IMR-90 (cell line): ENCODE results near the gene RPL10A. TPM values are rescaled to one million over a fixed set of nuclear protein-coding genes. Genes with fewer than 3 reads are reported as not detected.

Experiments used
- ATAC-seq: fragments of 200-7000 bp; cut with Tn5 transposase; 2 replicates; pipeline ENCODE4 v1.9.1; 2020; ENCODE audit warnings: low read depth, mild to moderate bottlenecking, moderate library complexity
- BruUV-seq: library from RNA; stranded (reverse); fragments of 400-500 nt; replicated peaks from 2 replicates; lab custom pipeline; 2021; lab: Mats Ljungman, UMichigan
- CTCF ChIA-PET: fragments of 300-600 bp; formaldehyde crosslinking; extraction: SDS; loops from one replicate; lab custom pipeline; 2021; ENCODE audit warnings: antibody characterized with exemption; lab: Yijun Ruan, JAX
- POLR2A ChIA-PET: fragments of 300-600 bp; sonication (Branson Sonifier 250); formaldehyde crosslinking; loops from one replicate; lab custom pipeline; 2022; ENCODE audit warnings: antibody characterized with exemption; ENCODE audit not compliant: unreplicated experiment; lab: Charles Lee
- DNase-seq: peaks from one replicate; pipeline ENCODE4 v3.0.0; 2013
- H2AFZ ChIP-seq: replicated peaks from 2 replicates; pipeline ENCODE3; 2013; ENCODE audit warnings: low read length, mild to moderate bottlenecking; ENCODE audit not compliant: poor library complexity
- H2AK5ac ChIP-seq: 2 replicates; pipeline ENCODE4 v1.6.1; 2013; ENCODE audit warnings: low read depth, low read length, inconsistent platforms
- H2AK9ac ChIP-seq: replicated peaks from 2 replicates; pipeline ENCODE3; 2013; ENCODE audit warnings: mild to moderate bottlenecking, low read depth, low read length, moderate library complexity; ENCODE audit not compliant: poor library complexity
- H2BK120ac ChIP-seq: 2 replicates; pipeline ENCODE4 v1.6.1; 2013; ENCODE audit warnings: low read depth, low read length, inconsistent platforms
- H2BK15ac ChIP-seq: 3 replicates; pipeline ENCODE4 v1.6.1; 2013; ENCODE audit warnings: low read depth, low read length, inconsistent platforms
- H2BK20ac ChIP-seq: 2 replicates; pipeline ENCODE4 v1.6.1; 2013; ENCODE audit warnings: low read depth, mild to moderate bottlenecking, inconsistent platforms, low read length, moderate library complexity
- H2BK5ac ChIP-seq: 2 replicates; pipeline ENCODE4 v1.6.1; 2013; ENCODE audit warnings: mild to moderate bottlenecking, low read depth, low read length, inconsistent platforms; ENCODE audit not compliant: poor library complexity, severe bottlenecking
- H3K14ac ChIP-seq: replicated peaks from 2 replicates; pipeline ENCODE4 v1.6.1; 2013; ENCODE audit warnings: low read depth, low read length, inconsistent platforms
- H3K18ac ChIP-seq: 2 replicates; pipeline ENCODE4 v1.6.1; 2013; ENCODE audit warnings: low read depth, low read length, control low read depth
- H3K23ac ChIP-seq: 2 replicates; pipeline ENCODE4 v1.6.1; 2013; ENCODE audit warnings: low read depth, low read length, inconsistent platforms
- H3K27ac ChIP-seq: 2 replicates; pipeline ENCODE4 v1.5.1; 2013; ENCODE audit warnings: mild to moderate bottlenecking, control low read depth, low read length; ENCODE audit not compliant: insufficient read depth
- H3K27me3 ChIP-seq: 2 replicates; pipeline ENCODE4 v1.6.1; 2013; ENCODE audit warnings: low read length; ENCODE audit not compliant: control insufficient read depth, insufficient read depth
- H3K36me3 ChIP-seq: 2 replicates; pipeline ENCODE4 v1.6.1; 2013; ENCODE audit warnings: low read length, mixed read lengths; ENCODE audit not compliant: control insufficient read depth, insufficient read depth
- H3K4ac ChIP-seq: 2 replicates; pipeline ENCODE4 v1.6.1; 2013; ENCODE audit warnings: low read depth, low read length, inconsistent platforms
- H3K4me1 ChIP-seq: 2 replicates; pipeline ENCODE4 v1.6.1; 2013; ENCODE audit warnings: low read length, mixed read lengths; ENCODE audit not compliant: control insufficient read depth, insufficient read depth
- H3K4me2 ChIP-seq: 2 replicates; pipeline ENCODE4 v1.6.1; 2013; ENCODE audit warnings: low read depth, mild to moderate bottlenecking, control low read depth, low read length, moderate library complexity
- H3K4me3 ChIP-seq: 2 replicates; pipeline ENCODE4 v1.5.1; 2013; ENCODE audit warnings: low read depth, mild to moderate bottlenecking, control low read depth, low read length, moderate library complexity; ENCODE audit not compliant: insufficient read depth
- H3K56ac ChIP-seq: 2 replicates; pipeline ENCODE4 v1.6.1; 2013; ENCODE audit warnings: low read length, inconsistent platforms; ENCODE audit not compliant: insufficient read depth; ENCODE audit errors: extremely low read depth
- H3K79me1 ChIP-seq, 2 experiments: 2 replicates each; pipeline ENCODE4 v1.6.1; 2013; ENCODE audit warnings: low read length in 2 of 2, inconsistent platforms in 1 of 2, low read depth in 1 of 2
- H3K9ac ChIP-seq: 2 replicates; pipeline ENCODE4 v1.6.1; 2013; ENCODE audit warnings: low read depth, low read length, control low read depth
- H3K9me1 ChIP-seq: 2 replicates; pipeline ENCODE4 v1.6.1; 2013; ENCODE audit warnings: low read length, inconsistent platforms; ENCODE audit not compliant: insufficient read depth
- H3K9me3 ChIP-seq: 2 replicates; pipeline ENCODE4 v1.6.1; 2013; ENCODE audit warnings: low read length; ENCODE audit not compliant: control insufficient read depth, insufficient read depth
- H4K20me1 ChIP-seq: 2 replicates; pipeline ENCODE4 v1.6.1; 2013; ENCODE audit warnings: low read length, inconsistent platforms; ENCODE audit not compliant: insufficient read depth
- H4K5ac ChIP-seq: 2 replicates; pipeline ENCODE4 v1.6.1; 2013; ENCODE audit warnings: mild to moderate bottlenecking, low read depth, low read length, control low read depth
- H4K8ac ChIP-seq, 2 experiments: 2 replicates each; pipeline ENCODE4 v1.6.1; 2013; ENCODE audit warnings: low read depth in 2 of 2, low read length in 2 of 2, control low read depth in 1 of 2, inconsistent platforms in 1 of 2
- H4K91ac ChIP-seq: 2 replicates; pipeline ENCODE4 v1.6.1; 2013; ENCODE audit warnings: low read depth, low read length, inconsistent platforms; ENCODE audit not compliant: insufficient read depth
- CHD1 ChIP-seq: IDR thresholded peaks from 2 replicates; pipeline ENCODE4 v1.6.1; 2012; ENCODE audit warnings: low read depth, low read length, improper control_type of control experiment
- MAFK ChIP-seq: IDR thresholded peaks from 2 replicates; pipeline ENCODE4 v1.6.1; 2012; ENCODE audit warnings: low read depth, low read length, improper control_type of control experiment
- MAZ ChIP-seq: IDR thresholded peaks from 2 replicates; pipeline ENCODE4 v1.6.1; 2012; ENCODE audit warnings: low read depth, mild to moderate bottlenecking, low read length, improper control_type of control experiment, moderate library complexity, borderline replicate concordance
- NFE2L2 ChIP-seq: fragments of 150-350 bp; IDR thresholded peaks from 2 replicates; pipeline ENCODE4 v1.6.1; 2016; ENCODE audit warnings: low read depth, mild to moderate bottlenecking, low read length
- SMC3 ChIP-seq: fragments of 150-350 bp; IDR thresholded peaks from 2 replicates; pipeline ENCODE4 v1.6.1; 2016; ENCODE audit warnings: low read depth, mild to moderate bottlenecking, antibody characterized with exemption, low read length, moderate library complexity
- WGBS, 2 experiments: methylation state at CpG; one replicate each; pipeline versions ENCODE4 v1.1.5 to v1.1.7; 2013; ENCODE audit warnings: missing lambda C conversion rate in 2 of 2; ENCODE audit not compliant: insufficient read length in 1 of 2; ENCODE audit errors: extremely low coverage in 2 of 2; 5-methylcytosine and 5-hydroxymethylcytosine counted together
- dilution Hi-C: fragments of 300-500 bp; cut with HindIII; formaldehyde crosslinking; loops from one replicate; pipeline ENCODE4 v1.14.3; 2018; ENCODE audit warnings: low sequenced_read_pairs; ENCODE audit not compliant: unreplicated experiment
- in situ Hi-C: fragments of 300-500 bp; cut with MboI; formaldehyde crosslinking; loops from 3 replicates; pipeline ENCODE4 v1.14.3; 2019; ENCODE audit warnings: low sequenced_read_pairs, inconsistent platforms, mixed read lengths
- intact Hi-C: fragments of 100-400 bp; cut with micrococcal nuclease; formaldehyde crosslinking; loops from 2 replicates; pipeline ENCODE4 v1.10.0; 2022
- polyA plus RNA-seq, 3 experiments: library from polyadenylated mRNA; depleted of rRNA; stranded (reverse); fragments of >200 nt; gene quantifications; 2 replicates each; pipeline ENCODE4 v1.2.3, GENCODE V29; 2012; ENCODE audit warnings: low replicate concordance in 1 of 3
- total RNA-seq: library from RNA; depleted of rRNA; stranded (reverse); fragments of >200 nt; gene quantifications from 2 replicates; pipeline ENCODE4 v1.2.3, GENCODE V29; 2012
- TF ChIP-seq, protein P1 (sequence below): conservative IDR thresholded peaks from 2 replicates; pipeline ENCODE4 v1.5.1; 2012; ENCODE audit warnings: mild to moderate bottlenecking, low read depth, low read length, improper control_type of control experiment

Gene RPL10A
- total and polyA plus RNA-seq, 2 of the 4 experiments (the other 2 are of a cell fraction), result 2,310 to 3,153 TPM

DNA sequence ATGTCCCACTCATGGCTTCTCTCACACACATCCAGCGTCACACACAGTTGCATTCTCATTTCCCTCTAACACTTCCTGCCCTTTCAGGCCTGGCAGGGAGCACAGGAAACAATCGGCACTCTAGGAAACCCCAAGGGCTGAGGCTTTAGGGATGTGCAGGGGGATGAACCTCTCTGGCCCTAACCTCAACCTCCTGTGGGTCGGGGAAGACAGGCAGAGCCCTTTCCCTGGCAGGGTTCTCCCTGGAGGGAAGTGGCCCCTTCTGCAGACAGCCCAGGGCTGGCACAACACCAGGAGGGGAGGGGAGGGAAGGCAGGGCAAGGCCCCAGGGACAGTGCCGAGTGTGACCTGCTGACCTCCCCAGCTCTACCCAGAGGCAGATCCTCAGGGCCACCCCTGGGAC lies 26.0 kb downstream of the RPL10A start:
- peak overlapping the region; percentile 17 for H3K9ac ChIP-seq
- H4K5ac ChIP-seq, result no peak overlapping the region
- ATAC-seq (no peak), DNase-seq (peak; percentile 44)
- H2BK120ac ChIP-seq, result peak overlapping the region; percentile 70
- TF ChIP-seq MAFK (no peak), MAZ (no peak), CHD1 (no peak), SMC3 (no peak), NFE2L2 (no peak)
- TF ChIP-seq, protein P1, sequence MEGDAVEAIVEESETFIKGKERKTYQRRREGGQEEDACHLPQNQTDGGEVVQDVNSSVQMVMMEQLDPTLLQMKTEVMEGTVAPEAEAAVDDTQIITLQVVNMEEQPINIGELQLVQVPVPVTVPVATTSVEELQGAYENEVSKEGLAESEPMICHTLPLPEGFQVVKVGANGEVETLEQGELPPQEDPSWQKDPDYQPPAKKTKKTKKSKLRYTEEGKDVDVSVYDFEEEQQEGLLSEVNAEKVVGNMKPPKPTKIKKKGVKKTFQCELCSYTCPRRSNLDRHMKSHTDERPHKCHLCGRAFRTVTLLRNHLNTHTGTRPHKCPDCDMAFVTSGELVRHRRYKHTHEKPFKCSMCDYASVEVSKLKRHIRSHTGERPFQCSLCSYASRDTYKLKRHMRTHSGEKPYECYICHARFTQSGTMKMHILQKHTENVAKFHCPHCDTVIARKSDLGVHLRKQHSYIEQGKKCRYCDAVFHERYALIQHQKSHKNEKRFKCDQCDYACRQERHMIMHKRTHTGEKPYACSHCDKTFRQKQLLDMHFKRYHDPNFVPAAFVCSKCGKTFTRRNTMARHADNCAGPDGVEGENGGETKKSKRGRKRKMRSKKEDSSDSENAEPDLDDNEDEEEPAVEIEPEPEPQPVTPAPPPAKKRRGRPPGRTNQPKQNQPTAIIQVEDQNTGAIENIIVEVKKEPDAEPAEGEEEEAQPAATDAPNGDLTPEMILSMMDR, result no peak
- peaks cover 59% of the 10 kb centered on the region for H3K4me1 ChIP-seq
- peaks cover 32% of the 10 kb centered on the region for H3K9me1 ChIP-seq
- no peak overlapping the region for H2BK20ac ChIP-seq
- H2AK5ac ChIP-seq, result peak overlapping the region; percentile 89
- H2AK9ac ChIP-seq, result peak overlapping the region; percentile 84
- 0 out of 2 replicates have a peak, but pooled peaks cover 5% of the 10 kb centered on the region for H3K36me3 ChIP-seq
- no peak overlapping the region for H3K18ac ChIP-seq
- H2AFZ ChIP-seq, result peak overlapping the region; percentile 30
- no peaks in the 10 kb centered on the region for H3K27me3 ChIP-seq
- peak overlapping the region; percentile 79 for H3K4ac ChIP-seq
- CTCF ChIA-PET, result no interaction called here
- H4K8ac ChIP-seq, result peak overlapping the region in 1 of 2 experiments; percentile 51; a peak in 3 of 4 replicates
- peaks cover 34% of the 10 kb centered on the region for H4K20me1 ChIP-seq
- H4K91ac ChIP-seq, result peak overlapping the region; percentile 63; the same call in 1 of the 2 replicates
- peak overlapping the region; percentile 42 for H3K56ac ChIP-seq
- BruUV-seq, result no TSS peak
- peak overlapping the region; percentile 70 for H3K14ac ChIP-seq
- peak overlapping the region; percentile 66 for H3K4me2 ChIP-seq
- peak overlapping the region; percentile 31 for H3K27ac ChIP-seq
- WGBS, 2 experiments, result 0% methylated on average over 1 of the region's 4 CpGs; no CpG with 5 or more reads in 1 of the 2 experiments
- H2BK15ac ChIP-seq, result peak overlapping the region; percentile 0; the same call in 1 of the 3 replicates
- in situ Hi-C loops, result no loop called here
- dilution Hi-C loops, result no loop called here
- H2BK5ac ChIP-seq, result peak overlapping the region; percentile 56
- 0 out of 2 replicates have a peak overlapping the region, but pooled peaks have one; percentile 3 for H3K4me3 ChIP-seq
- peaks cover 16 to 79% of the 10 kb centered on the region in 2 experiments; a peak in 3 of 4 replicates for H3K79me1 ChIP-seq
- H3K23ac ChIP-seq, result peak overlapping the region; percentile 89
- intact Hi-C loops, result loop anchor here (2.0 kb wide), 1 partner anchor 23 kb away; no protein-coding TSS in a partner anchor
- H3K9me3 ChIP-seq, result no peaks in the 10 kb centered on the region
- POLR2A ChIA-PET, result no interaction called here
